NCI-H2081 treated with DMSO at 0.1 percent for 48 hours (cell line): Measurements from ENCODE around the gene CRYGA.
"Not testable (repeated sequence)": the region's sequence is repeated elsewhere in the genome, so short reads cannot be mapped to it uniquely, and the experiment has no call there.

Experiments used
- DNase-seq: peaks from one replicate; lab custom pipeline; 2025; lab: John Stamatoyannopoulos, UW

The CRYGA gene

DNA sequence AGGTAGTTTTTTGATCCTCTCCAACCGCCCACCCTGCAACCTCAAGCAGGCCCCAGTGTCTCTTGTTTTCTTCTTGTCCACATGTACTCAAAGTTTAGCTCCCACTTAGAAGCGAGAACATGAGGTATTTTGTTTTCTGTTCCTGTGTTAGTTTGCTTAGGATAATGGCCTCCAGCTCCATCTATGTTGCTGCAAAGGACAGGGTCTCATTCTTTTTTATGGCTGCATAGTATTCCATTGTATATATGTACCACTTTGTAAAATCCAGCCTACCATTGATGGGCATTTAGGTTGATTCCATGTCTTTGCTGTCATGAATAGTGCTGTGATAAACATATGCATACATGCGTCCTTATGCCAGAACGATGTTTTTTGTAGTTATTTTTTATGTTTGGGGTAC lies 36.3 kb downstream of the CRYGA start:
- DNase-seq: no peak

DNA sequence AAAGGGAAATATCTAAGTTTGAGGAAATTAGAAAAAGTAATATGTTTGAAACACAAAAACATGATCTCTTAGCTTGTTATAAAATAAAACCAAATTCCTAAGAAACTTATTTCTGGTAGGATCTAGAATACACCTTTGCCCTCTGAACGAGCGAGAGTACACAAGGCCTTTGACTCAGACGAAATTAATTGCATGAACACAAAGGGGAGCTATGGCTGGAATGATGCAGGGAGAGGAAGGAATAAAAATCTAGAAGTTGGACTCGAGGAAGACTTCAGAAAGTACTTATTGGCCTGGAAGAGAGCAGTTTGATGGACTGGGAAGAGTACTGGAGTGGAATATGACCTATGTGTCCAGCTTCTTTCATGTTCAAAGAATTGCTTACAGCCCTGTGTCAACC lies 38.1 kb downstream of the CRYGA start:
- DNase-seq: no peak

DNA sequence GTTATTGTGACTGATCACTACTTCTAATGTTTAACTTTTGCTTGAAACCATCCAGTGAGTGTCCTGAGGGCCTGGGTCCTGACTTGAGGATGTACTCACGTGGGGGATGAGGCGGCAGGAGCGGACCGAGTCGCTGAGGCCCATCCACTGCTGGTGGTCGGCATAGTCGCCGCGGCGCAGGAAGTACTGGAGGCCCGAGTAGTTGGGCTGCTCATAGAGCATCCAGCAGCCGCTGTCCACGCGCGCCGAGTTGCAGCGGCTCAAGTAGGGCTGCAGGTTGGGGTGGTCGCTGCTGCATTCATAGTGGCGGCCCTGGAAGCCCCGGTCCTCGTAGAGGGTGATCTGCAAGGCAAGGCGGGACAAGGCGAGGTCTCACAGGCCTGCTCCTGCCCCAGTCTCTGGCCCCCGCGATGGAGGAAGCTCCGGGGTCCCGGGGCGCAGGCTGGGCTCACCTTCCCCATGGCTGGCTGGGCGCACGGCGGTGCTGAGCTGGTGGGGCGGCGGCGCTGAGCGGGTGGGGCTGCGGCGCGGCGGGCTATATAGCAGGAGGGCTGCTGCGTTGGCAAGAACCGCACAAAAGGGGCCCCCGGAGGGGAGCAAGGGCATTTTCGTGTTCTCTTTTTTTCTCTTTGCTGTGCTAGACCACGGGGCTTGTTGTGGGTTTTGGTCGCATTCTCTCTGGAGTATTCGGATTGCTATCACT lies 39.2 kb downstream of the CRYGA start, which contains the start of gene CRYGD:
Gene CRYGD, minus strand, starts transcription at position 512 of the 703 bp plus-strand sequence. Its CDS starts 51 bp downstream, at position 461.
- not testable (repeated sequence) for DNase-seq

DNA sequence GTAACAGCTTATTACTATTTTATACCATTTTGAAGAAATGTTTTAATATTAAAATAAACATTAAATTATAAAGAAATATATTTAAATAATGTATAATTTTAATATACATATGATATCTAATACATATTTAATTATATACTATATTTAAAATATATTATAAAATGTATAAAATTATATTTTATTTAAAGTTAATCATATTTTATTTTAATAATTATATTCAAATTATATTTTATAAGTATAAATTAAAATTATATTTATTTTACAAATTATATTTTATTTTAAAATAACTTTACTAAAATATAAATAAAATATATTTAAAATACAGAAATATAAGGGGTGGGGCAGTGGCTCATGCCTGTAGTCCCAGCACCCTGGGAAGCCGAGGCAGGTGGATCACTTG lies 41.1 kb downstream of the CRYGA start:
- DNase-seq: no peak

DNA sequence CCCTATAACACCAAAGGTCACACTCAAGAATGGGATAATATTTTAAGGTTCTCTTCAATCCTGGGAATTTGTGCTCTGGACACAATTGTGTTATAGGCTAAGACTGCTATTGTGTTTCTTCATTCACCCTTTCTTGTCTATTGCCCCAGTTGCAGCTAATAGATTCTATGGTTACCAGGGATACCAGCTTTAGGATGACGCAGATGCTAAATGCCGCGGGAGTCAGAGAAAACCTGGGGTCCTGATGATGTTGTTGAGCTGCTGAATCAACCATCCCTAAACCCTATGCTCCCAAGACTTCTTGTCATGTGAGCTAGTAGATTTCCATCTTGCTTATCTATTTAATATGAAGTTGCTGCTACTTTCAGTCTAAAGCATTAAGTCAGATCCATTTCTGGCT lies 44.5 kb downstream of the CRYGA start:
- DNase-seq: no peak

DNA sequence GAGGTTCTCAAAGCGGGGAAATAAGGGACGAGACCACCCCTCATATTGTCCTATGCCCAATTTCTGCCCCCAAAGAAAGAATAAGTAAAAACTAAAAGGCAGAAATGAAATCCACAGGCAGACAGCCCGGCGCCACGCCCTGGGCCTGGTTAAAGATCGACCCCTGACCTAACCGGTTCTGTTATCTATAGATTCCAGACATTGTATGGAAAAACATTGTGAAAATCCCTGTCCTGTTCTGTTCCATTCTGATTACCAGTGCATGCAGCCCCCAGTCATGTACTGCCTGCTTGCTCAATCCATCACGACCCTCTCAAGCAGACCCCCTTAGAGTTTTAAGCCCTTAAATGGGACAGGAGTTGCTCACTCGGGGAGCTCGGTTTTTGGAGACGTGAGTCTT lies 46.0 kb downstream of the CRYGA start:
- DNase-seq: not testable (repeated sequence)

DNA sequence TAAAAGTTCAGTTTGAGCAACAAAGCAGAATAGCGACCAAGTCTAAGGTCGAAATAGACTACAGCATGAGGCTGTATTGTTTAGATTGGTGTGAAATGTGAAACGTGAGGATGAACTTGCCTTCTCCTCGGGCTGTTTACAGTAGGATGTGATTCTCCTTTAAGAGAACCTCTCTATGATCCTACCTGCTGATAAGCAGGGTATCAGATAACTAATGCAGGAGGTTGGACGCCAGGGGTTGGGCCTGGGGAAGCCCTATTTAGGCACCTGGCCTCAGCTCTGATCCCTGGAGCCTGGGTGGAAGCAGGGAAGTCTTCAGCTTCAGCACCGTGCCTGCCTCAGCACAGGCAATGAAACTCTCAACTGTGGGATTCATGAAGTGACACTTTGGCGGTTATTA lies 50.4 kb downstream of the CRYGA start:
- no peak for DNase-seq

DNA sequence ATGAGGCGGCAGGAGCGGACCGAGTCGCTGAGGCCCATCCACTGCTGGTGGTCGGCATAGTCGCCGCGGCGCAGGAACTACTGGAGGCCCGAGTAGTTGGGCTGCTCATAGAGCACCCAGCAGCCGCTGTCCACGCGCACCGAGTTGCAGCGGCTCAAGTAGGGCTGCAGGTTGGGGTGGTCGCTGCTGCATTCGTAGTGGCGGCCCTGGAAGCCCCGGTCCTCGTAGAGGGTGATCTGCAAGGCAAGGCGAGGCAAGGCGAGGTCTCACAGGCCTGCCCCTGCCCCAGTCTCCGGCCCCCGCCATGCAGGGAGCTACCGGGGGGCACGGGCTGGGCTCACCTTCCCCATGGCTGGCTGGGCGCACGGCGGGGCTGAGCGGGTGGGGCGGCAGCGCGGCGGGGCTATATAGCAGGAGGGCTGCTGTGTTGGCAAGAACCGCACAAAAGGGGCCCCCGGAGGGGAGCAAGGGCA lies 51.1 kb downstream of the CRYGA start:
- DNase-seq: not testable (repeated sequence)
